NCI-H524 treated with DMSO at 0.1 percent for 48 hours (cell line): ENCODE data around the gene EIF4G1.
"Not testable (repeated sequence)": the region's sequence is repeated elsewhere in the genome, so short reads cannot be mapped to it uniquely, and the experiment has no call there.

ENCODE experiments used
- DNase-seq: peaks from one replicate; lab custom pipeline; 2025; lab: John Stamatoyannopoulos, UW

EIF4G1 gene

GRCh38 chr3:184335661-184336546, 21.5 kb downstream of the EIF4G1 start:
- DNase-seq = peak; percentile 22

- no peak for DNase-seq
Observed at GRCh38 chr3:184336547-184337398, 22.4 kb downstream of the EIF4G1 start.

GRCh38 chr3:184337399-184337714, 23.0 kb downstream of the EIF4G1 start, which contains the start of gene FAM131A:
Gene FAM131A (plus strand): TSS chr3:184337600. CDS start chr3:184337631, 31 bp downstream.
- no peak for DNase-seq

GRCh38 chr3:184337981-184338380, 23.6 kb downstream of the EIF4G1 start:
- no peak for DNase-seq

GRCh38 chr3:184338511-184338945, 24.1 kb downstream of the EIF4G1 start:
- peak; percentile 42 for DNase-seq

- no peak for DNase-seq
Observed at GRCh38 chr3:184339001-184339400, 24.6 kb downstream of the EIF4G1 start.

GRCh38 chr3:184339451-184340135, 25.2 kb downstream of the EIF4G1 start:
- not testable (repeated sequence) for DNase-seq

GRCh38 chr3:184341925-184342324, 27.5 kb downstream of the EIF4G1 start:
- no peak for DNase-seq

GRCh38 chr3:184343200-184343876, 28.9 kb downstream of the EIF4G1 start:
- DNase-seq = no peak

GRCh38 chr3:184344579-184345316, 30.3 kb downstream of the EIF4G1 start:
- no peak for DNase-seq

- DNase-seq = no peak
Observed at GRCh38 chr3:184345317-184346144, 31.1 kb downstream of the EIF4G1 start.

GRCh38 chr3:184346480-184347190, 32.2 kb downstream of the EIF4G1 start:
- no peak for DNase-seq

GRCh38 chr3:184347321-184348056, 33.1 kb downstream of the EIF4G1 start:
- DNase-seq = no peak

GRCh38 chr3:184348057-184348382, 33.6 kb downstream of the EIF4G1 start:
- no peak for DNase-seq

GRCh38 chr3:184349563-184350470, 35.4 kb downstream of the EIF4G1 start:
- no peak for DNase-seq

GRCh38 chr3:184350618-184351017, 36.2 kb downstream of the EIF4G1 start:
- DNase-seq = no peak

GRCh38 chr3:184351511-184352148, 37.2 kb downstream of the EIF4G1 start:
- no peak for DNase-seq
